Brain microvascular endothelial cell (primary cell): ENCODE measurements around the gene IRF4.

Experiments
- DNase-seq: peaks from one replicate; pipeline ENCODE4 v3.0.0-alpha.2; 2020
- H3K27ac ChIP-seq: fragments of 250-450 bp; sonication (Bioruptor Pico); 2 replicates; pipeline ENCODE4 v1.5.1; 2020; ENCODE audit warnings: mild to moderate bottlenecking, moderate library complexity
- H3K27me3 ChIP-seq: fragments of 250-450 bp; sonication (Bioruptor Pico); replicated peaks from 2 replicates; pipeline ENCODE4 v1.5.1; 2020; ENCODE audit warnings: mild to moderate bottlenecking
- H3K36me3 ChIP-seq: fragments of 250-450 bp; sonication (Bioruptor Pico); replicated peaks from 2 replicates; pipeline ENCODE4 v1.5.1; 2020; ENCODE audit warnings: mild to moderate bottlenecking
- H3K4me3 ChIP-seq: 2 replicates; pipeline ENCODE4 v1.5.1; 2011; ENCODE audit warnings: low read depth, mild to moderate bottlenecking, control low read depth, low read length, moderate library complexity
- CTCF ChIP-seq: IDR thresholded peaks from 2 replicates; pipeline ENCODE4 v1.5.1; 2011; ENCODE audit warnings: low read depth, mild to moderate bottlenecking, moderate library complexity, low read length, control low read depth, inconsistent platforms; ENCODE audit errors: missing control alignments
- in situ Hi-C: cut with HindIII; loops from 2 replicates; pipeline ENCODE4 v1.10.0; 2017; ENCODE audit warnings: low sequenced_read_pairs, low pct_ligation_motif_present

Gene IRF4

DNA sequence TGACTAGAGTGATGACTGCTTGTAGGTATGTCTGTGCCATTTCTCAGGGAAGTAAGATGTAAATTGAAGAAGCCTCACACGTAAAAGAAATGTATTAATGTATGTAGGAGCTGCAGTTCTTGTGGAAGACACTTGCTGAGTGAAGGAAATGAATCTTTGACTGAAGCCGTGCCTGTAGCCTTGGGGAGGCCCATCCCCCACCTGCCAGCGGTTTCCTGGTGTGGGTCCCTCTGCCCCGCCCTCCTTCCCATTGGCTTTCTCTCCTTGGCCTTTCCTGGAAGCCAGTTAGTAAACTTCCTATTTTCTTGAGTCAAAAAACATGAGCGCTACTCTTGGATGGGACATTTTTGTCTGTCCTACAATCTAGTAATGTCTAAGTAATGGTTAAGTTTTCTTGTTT is 16.6 kb downstream of the IRF4 start:
- H3K27ac ChIP-seq = no peak overlapping the region

DNA sequence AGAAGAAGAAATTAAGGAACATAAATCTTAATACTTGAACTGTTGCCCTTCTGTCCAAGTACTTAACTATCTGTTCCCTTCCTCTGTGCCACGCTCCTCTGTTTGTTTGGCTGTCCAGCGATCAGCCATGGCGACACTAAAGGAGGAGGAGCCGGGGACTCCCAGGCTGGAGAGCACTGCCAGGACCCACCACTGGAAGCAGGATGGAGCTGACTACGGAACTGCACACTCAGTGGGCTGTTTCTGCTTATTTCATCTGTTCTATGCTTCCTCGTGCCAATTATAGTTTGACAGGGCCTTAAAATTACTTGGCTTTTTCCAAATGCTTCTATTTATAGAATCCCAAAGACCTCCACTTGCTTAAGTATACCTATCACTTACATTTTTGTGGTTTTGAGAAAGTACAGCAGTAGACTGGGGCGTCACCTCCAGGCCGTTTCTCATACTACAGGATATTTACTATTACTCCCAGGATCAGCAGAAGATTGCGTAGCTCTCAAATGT is 17.1 kb downstream of the IRF4 start:
- Histone ChIP-seq H3K27ac (no peak overlapping the region), H3K4me3 (no peak overlapping the region), H3K27me3 (peaks cover 3% of the 10 kb centered on the region), H3K36me3 (no peaks in the 10 kb centered on the region)
- in situ Hi-C loops = no loop called here
- DNase-seq = peak; percentile 52
- TF ChIP-seq CTCF = peak; percentile 47

More for the DNA sequence above, 16.6 kb downstream of the IRF4 start:
- peaks cover 3% of the 10 kb centered on the region for H3K27me3 ChIP-seq
- no peak overlapping the region for H3K4me3 ChIP-seq
- H3K36me3 ChIP-seq = no peaks in the 10 kb centered on the region
- no peak for TF ChIP-seq CTCF
- in situ Hi-C loops = no loop called here
- no peak for DNase-seq

GRCh38 chr6:409370-409972 is 17.9 kb downstream of the IRF4 start:
- no peak overlapping the region for H3K27ac ChIP-seq
- in situ Hi-C loops = no loop called here
- H3K4me3 ChIP-seq = no peak overlapping the region
- no peak for TF ChIP-seq CTCF
- no peaks in the 10 kb centered on the region for H3K36me3 ChIP-seq
- peaks cover 3% of the 10 kb centered on the region for H3K27me3 ChIP-seq
- no peak for DNase-seq

GRCh38 chr6:410555-411395 is 19.2 kb downstream of the IRF4 start:
- Histone ChIP-seq H3K27me3 (peaks cover 3% of the 10 kb centered on the region), H3K4me3 (no peak overlapping the region), H3K36me3 (no peaks in the 10 kb centered on the region), H3K27ac (no peak overlapping the region)
- in situ Hi-C loops = no loop called here
- no peak for DNase-seq
- TF ChIP-seq CTCF = no peak

DNA sequence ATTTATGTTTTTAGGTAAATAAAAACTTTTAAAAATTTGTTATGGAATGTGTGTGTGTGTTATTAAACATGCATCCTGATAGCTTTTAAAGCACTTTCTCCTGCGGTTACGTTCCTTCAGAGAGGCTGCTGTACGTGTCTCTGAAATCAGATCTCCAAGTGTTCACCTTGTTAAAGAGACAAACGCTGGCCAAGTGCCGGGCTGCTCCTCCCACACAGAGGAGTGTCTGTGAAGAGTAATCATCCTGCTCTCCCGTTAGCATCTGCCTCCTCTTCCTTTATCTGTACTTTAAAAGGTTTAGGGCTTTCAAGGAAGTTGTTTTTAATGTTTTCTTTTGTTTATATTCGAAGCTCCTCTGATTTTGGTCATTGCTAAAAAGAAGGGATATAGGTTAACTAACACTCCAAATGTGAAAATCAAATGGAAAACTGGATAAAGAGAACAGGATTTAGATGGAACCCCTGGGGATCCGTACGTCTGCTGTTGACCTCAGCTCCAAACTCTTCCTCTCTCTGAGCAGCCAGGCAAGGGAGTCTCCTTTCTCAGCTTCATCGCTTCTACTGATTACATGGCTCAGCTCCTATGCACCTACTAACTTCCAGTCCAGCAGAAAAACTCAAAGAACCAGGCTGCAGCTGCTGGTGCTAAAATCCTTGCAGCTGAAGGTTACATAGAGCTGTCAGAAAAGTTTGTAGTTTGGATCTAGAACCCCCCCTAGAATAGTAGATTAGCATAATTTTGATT is 20.0 kb downstream of the IRF4 start:
- Histone ChIP-seq H3K27me3 (peaks cover 3% of the 10 kb centered on the region), H3K27ac (no peak overlapping the region), H3K36me3 (no peaks in the 10 kb centered on the region), H3K4me3 (no peak overlapping the region)
- in situ Hi-C loops = no loop called here
- no peak for DNase-seq
- TF ChIP-seq CTCF = no peak
